Stimulated activated CD4-positive, alpha-beta T cell treated with anti-CD3 and anti-CD28 coated beads, Interleukin-4, amount 100 ng/mL, for 24 hours (primary cell): ENCODE results near the gene L3MBTL4.
"Not testable (repeated sequence)": the region's sequence is repeated elsewhere in the genome, so short reads cannot be mapped to it uniquely, and the experiment has no call there.

Source experiments
- DNase-seq: peaks from one replicate; pipeline ENCODE4 v3.0.0-alpha.2; 2020

Gene L3MBTL4

GRCh38 chr18:6161549-6161948, 253.2 kb downstream of the L3MBTL4 start:
- no peak for DNase-seq

GRCh38 chr18:6159426-6159825, 255.3 kb downstream of the L3MBTL4 start:
- no peak for DNase-seq

GRCh38 chr18:6158958-6159357, 255.8 kb downstream of the L3MBTL4 start:
- DNase-seq, result no peak

- DNase-seq, result no peak
Observed at GRCh38 chr18:6156446-6156845, 258.3 kb downstream of the L3MBTL4 start.

GRCh38 chr18:6155707-6156106, 259.0 kb downstream of the L3MBTL4 start:
- no peak for DNase-seq

GRCh38 chr18:6150430-6150829, 264.3 kb downstream of the L3MBTL4 start:
- no peak for DNase-seq

GRCh38 chr18:6146307-6146661, 268.4 kb downstream of the L3MBTL4 start:
- no peak for DNase-seq

- DNase-seq, result no peak
Observed at GRCh38 chr18:6145645-6146306, 268.9 kb downstream of the L3MBTL4 start.

- no peak for DNase-seq
Observed at GRCh38 chr18:6139007-6139406, 275.7 kb downstream of the L3MBTL4 start.

- DNase-seq, result not testable (repeated sequence)
Observed at GRCh38 chr18:6135901-6136300, 278.8 kb downstream of the L3MBTL4 start.

- DNase-seq, result not testable (repeated sequence)
Observed at GRCh38 chr18:6135029-6135428, 279.7 kb downstream of the L3MBTL4 start.

GRCh38 chr18:6132751-6133368, 281.9 kb downstream of the L3MBTL4 start:
- no peak for DNase-seq

GRCh38 chr18:6120820-6121279, 293.9 kb downstream of the L3MBTL4 start:
- no peak for DNase-seq

- no peak for DNase-seq
Observed at GRCh38 chr18:6119761-6120160, 294.9 kb downstream of the L3MBTL4 start.

- DNase-seq, result no peak
Observed at GRCh38 chr18:6118080-6118479, 296.6 kb downstream of the L3MBTL4 start.

- no peak for DNase-seq
Observed at GRCh38 chr18:6115710-6116109, 299.0 kb downstream of the L3MBTL4 start.

- no peak for DNase-seq
Observed at GRCh38 chr18:6113650-6114049, 301.1 kb downstream of the L3MBTL4 start.

GRCh38 chr18:6111726-6112125, 303.0 kb downstream of the L3MBTL4 start:
- no peak for DNase-seq

GRCh38 chr18:6109743-6110142, 305.0 kb downstream of the L3MBTL4 start:
- DNase-seq, result no peak

- DNase-seq, result no peak
Observed at GRCh38 chr18:6107794-6108193, 306.9 kb downstream of the L3MBTL4 start.

- DNase-seq, result no peak
Observed at GRCh38 chr18:6106091-6106685, 308.5 kb downstream of the L3MBTL4 start.

GRCh38 chr18:6103741-6104140, 311.0 kb downstream of the L3MBTL4 start:
- DNase-seq, result no peak

- no peak for DNase-seq
Observed at GRCh38 chr18:6096730-6097129, 318.0 kb downstream of the L3MBTL4 start.

GRCh38 chr18:6088432-6088831, 326.3 kb downstream of the L3MBTL4 start:
- no peak for DNase-seq
